Stimulated activated CD4-positive, alpha-beta T cell treated with anti-CD3 and anti-CD28 coated beads, TNF-alpha, amount 100 ng/mL, for 1 hour (primary cell): ENCODE data around the gene SCO2.
"Not testable (repeated sequence)": the region's sequence is repeated elsewhere in the genome, so short reads cannot be mapped to it uniquely, and the experiment has no call there.

Experiments used
- DNase-seq, 3 donors: peaks; one replicate each; pipeline ENCODE4 v3.0.0-alpha.2; 2020; ENCODE audit warnings: low read depth in 3 of 3, low spot score in 1 of 3

Gene SCO2

DNA sequence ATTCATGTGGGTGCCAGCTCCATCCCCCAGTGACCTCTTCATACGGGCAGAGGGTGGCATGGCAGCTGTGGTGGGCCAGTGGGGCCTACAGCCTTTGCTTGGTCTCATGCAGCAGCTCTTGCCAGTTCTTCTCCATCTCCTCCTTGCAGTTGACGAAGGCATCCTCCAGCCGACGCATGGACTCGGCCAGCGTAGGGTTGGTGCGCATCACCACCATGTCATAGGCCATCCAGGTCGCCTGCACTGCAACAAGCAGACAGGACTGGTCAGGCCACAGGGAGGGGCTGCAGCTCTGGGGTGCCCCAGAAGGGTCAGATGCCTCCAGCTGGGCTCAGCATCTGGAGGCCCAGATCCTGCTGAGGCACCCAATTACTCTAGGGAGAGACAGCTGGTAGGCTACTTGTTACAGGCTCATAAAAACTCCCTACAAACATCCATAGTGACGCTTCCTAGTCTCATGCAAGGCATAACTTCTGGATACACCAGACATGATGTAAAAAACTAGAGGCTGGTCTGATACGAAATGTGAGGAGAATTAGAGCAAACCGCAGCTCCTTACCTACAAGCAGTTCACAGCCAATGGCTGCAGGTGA is 25.9 kb upstream of the SCO2 start:
- DNase-seq: no peak

DNA sequence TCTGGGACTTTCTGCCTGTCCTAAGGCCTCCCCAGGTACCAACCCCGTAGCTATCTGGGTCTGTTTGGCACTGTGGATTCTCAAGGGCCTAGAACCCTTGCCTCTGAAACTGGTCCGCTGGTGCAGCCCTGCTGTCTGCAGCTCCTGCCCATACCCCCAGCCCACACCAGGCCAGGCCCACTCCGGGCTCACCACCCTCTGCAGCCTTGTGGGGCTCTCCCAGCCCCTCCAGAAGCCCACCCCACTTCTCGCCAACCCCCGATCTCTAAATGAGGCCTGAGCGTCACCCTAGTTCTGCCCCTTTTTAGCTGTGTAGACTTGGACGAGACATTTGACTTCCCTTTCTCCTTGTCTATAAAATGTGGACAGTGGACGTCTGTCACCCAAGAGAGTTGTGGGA is 25.0 kb upstream of the SCO2 start:
- no peak for DNase-seq

DNA sequence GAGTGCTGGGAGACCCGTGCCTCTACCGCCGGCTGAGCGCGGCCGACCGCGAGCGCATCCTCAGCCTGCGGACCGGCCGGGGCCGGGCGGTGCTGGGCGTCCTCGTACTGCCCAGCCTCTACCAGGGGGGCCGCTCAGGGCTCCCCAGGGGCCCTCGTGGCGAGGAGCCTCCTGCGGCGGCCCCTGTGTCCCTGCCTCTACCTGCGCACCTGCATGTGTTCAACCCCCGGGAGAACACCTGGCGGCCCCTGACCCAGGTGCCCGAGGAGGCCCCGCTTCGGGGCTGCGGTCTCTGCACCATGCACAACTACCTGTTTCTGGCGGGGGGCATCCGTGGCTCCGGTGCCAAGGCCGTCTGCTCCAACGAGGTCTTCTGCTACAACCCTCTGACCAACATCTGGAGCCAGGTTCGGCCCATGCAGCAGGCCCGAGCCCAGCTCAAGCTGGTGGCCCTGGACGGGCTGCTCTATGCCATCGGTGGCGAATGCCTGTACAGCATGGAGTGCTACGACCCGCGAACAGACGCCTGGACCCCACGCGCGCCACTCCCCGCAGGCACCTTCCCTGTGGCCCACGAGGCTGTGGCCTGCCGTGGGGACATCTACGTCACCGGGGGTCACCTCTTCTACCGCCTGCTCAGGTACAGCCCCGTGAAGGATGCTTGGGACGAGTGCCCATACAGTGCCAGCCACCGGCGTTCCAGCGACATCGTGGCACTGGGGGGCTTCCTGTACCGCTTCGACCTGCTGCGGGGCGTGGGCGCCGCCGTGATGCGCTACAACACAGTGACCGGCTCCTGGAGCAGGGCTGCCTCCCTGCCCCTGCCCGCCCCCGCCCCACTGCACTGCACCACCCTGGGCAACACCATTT is 23.8 kb upstream of the SCO2 start:
- no peak for DNase-seq

DNA sequence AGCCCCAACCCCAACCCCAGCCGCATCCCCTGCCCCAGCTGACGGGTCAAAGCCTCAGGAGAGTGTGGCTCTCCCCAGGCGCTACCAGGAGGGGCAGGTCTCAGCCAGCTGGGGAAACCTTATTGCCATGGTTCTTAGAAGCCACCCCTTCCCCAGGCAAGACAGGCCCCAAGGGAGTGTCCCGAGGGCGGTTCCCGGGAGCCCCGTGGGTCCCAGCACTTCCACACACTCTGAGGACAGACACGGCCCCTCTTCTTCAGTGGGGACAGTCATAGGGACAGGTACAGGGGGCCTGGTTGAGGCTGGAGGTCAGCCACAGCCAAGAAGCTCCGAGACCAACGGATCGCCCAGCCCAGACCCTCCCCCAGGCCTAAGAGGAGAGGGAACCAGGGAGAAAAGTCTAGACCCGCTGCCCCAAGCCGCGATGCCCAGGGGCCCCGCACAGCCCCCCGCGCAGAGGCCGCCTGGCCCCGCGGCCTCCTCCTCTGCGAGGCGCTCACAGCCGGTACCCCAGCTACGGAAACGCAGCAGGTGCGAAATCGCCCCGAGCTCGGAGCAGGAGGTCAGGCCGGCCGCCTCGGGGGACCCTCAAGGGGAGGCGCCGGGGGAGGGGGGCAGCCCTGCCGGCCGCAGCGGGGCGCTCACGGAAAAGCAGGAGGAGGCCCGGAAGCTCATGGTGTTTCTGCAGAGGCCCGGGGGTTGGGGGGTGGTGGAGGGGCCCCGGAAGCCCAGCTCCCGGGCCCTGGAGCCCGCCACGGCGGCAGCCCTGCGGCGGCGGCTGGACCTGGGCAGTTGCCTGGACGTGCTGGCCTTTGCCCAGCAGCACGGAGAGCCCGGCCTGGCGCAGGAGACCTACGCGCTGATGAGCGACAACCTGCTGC is 22.9 kb upstream of the SCO2 start:
- DNase-seq: no peak

DNA sequence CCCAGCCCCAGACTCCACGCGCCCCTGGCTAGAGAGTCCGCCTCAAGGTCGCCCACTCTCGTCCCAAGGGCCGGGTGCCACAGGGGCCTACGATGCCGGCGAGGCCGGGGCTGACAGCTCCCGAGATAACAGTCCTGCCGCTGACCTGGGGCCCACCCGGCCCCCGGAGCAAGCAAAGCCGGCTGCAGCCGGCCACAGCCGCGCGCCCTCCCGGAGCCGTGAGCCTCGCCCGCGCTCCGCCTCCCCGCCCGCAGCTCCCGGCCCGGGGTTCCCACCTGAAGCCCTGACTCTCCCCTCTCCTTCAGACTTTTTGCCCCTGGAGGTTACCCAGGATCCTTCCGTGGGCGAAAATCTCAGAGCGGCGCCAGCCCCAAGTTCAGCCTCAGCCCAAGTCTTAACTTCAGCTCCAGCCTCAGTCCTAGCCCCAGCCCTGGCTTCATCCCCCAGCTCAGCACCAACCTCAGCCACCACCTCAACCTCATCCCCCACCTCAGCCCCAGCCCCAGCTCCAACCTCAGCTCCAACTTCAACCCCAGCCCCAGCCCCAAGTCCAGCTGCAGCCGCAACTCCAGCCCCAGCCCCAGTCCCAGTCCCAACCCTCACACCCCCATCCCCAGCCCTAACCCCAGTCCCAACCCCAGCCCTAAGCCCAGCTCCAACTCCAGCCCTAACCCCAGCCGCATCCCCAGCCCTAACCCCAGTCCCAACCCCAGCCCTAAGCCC is 22.0 kb upstream of the SCO2 start:
- no peak for DNase-seq

DNA sequence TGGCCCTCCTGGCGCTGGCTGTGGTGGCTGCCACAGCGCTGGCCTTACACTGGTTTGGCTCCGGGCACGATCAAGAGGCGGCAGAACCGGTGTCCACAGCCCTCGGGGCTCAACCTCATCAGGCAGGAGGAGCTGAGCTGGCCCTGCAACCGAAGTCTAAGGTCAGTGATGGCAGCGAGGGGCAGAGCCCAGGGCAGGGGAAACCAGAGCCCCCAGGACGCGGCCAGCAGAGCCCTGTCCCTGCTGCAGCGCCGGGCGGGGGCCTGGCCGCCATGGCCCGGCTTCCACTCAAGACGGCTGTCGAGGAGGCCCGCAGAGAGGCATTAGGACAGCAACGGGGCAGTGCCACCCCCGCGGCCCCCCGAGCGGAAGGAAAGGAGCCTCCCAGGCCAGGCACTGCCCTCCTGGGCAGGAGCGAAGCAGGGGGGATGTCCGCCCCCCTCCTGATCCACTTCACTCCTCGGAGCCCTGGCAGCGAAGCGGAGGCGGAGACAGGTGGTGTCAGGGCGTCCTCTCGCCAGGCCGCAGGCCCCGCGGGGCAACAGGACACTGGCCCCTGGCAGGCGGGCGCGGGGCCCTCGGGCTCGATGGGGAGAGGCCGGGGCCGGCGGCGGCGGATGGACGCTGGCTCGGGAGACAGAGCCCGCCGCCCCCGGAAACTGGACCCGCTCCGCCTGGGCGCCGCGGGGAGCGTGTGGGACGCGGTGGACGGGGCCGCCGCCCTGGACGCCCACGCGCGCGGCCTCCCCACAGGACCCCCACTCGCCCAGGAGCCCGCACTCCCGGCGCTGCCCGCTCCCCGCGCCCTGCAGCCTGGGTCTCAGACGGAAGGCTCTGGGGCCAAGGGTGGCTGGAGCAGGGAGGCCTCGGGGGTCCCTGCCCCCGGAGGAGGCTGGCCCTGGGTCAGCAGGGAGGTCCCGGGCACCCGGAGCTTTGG is 21.2 kb upstream of the SCO2 start:
- no peak for DNase-seq

DNA sequence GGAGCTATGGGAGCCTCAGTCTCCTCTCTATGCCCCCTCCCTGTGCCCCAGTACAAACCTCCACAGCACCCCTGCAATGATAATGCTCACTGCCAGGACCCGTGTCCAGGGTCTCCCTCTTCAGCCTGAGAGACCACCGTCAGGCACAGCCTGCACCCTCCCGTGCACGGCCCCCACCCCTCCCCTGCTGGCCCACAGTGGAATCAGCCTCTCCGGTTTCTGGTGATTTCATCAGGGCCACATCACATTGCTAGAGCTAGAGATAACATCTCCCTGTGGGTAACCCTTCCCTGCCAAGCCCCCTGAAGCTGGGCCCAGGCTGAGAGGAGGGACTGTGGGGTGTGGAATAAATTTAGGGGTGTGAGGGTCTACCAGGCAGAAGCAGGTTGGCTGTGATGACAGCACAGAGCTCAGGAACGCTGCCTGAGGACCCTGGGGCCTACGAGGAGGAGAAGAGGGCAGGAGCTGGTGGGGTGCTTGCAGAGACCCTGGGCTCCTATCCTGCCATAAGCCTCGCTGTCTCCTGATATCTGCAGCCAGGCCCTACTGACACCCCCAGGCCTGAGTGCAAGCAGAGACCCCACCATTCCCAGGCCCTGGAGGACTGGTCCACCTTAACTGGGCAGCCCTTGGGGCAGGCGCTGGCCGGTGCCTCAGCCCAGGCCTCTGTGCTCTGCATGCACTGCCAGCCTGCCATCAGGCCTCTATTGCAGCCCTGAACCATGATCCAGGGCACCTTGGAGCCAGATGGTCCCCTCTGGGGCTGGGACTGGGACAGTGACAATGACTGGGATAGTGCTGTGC is 20.3 kb upstream of the SCO2 start, which contains the start of gene KLHDC7B:
TSS of gene KLHDC7B (plus strand) at position 378 of the 804 bp plus-strand sequence. CDS start at position 723, 345 bp downstream.
- DNase-seq: no peak

DNA sequence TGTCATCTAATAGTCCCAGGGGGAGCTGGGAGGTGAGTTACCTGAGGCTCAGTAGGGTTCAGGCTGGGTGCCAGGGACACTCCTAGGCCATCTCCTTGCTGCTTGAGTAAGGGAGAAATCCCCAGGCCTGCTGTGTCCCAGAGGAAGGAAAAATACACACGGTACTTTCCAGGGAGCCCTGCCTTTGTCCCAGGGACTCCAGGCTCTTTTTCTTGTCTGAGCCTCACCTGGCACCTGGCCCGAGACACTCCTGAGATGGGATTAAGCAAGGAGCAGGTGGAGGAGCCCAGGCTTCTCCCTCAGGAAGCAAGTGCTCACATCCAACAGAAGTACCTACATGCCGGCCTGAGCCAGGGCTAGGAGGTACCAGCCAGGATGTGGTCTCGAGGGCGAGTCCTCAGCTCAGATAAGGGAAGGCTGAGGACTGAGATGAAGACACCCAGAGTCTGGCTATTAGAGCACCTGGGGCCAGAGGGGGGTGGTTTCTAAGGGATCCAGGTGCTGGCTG is 19.4 kb upstream of the SCO2 start:
- no peak for DNase-seq

DNA sequence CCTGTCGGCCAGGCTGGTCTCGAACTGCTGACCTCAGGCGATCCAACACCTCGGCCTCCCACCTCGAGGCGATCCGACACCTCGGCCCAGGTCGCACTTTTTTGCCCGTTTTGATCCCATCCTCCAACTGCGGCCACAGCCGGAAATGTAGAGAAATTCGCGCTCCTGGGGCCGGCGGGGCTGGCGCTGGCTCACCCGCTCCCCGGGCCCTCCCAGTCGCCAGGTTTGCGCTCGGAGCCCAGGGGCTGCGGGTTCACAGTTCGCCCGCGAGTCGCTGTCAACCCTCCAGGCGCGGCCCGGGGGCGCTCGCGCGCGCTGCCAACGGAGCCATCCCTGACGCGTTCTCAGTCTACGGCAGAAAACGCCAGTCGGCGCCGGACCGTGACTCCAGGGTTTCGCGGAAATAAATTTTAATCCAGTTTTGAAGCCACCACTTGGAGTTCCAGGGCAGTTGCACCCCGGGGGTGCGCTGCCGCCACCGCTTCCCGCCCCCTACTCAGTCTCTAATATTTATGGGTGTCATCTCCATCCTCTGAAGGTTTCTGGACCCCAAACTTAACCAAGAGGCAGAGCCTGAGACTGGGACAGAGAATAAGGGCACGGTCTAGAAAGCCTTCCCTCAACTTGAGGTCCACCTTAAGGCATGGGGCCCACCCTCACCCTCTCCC is 18.8 kb upstream of the SCO2 start:
- peak in 2 of 3 donors; percentile 65 to 73 for DNase-seq

DNA sequence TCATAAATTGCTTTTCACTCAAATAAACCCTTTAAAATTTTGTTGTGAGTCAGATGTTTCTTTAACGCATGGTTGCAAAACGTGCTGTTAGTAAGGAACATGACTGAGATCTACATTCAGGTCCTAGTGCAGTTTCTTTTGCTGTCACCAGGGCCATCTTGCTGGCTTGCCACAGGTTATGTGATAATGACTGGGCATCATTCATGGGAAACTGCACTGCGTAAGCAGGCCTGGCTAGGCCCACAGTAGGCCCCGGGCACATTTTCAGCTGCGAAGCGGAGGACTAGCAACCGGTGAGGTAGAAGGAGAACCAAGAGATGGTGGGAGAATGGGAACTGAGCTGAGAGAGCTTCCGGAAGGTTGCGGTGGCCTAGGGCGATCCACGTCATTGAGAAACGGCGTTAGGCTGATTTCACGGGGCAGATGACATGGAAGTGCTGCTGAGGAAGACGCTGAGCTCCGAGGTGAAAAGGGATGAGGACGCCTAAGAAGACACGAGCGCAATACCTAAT is 17.1 kb upstream of the SCO2 start:
- no peak for DNase-seq

DNA sequence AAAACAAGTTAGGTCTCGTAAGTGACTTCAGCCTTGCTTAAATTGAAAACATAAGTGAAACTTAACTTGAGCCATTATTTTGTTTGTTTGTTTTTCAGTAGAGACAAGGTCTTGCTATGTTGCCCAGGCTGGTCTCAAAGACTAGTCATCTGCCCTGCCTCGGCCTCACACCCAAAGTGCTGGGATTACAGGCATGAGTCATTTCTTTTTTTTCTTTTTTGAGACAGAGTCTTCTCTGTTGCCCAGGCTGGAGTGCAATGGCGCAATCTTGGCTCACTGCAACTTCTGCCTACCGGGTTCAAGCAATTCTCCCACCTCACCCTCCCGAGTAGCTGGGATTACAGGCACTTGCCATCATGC is 16.2 kb upstream of the SCO2 start:
- DNase-seq: not testable (repeated sequence)

DNA sequence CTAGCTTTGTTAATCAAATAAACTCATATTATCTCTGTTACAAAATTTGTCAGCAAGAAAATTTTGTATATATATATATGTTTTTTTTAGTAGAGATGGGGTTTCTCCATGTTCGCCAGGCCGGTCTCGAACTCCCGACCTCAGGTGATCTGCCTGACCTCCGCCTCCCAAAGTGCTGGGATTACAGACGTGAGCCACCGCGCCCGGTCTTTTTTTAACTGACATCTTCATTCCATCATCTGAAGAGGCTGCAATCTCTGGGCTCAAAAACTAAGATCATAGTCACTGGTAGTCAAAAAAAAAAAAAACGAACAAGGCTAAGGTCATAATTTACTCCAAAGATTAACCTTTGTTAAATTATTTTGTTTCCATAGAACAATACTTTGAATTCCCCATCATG is 15.0 kb upstream of the SCO2 start:
- DNase-seq: no peak

DNA sequence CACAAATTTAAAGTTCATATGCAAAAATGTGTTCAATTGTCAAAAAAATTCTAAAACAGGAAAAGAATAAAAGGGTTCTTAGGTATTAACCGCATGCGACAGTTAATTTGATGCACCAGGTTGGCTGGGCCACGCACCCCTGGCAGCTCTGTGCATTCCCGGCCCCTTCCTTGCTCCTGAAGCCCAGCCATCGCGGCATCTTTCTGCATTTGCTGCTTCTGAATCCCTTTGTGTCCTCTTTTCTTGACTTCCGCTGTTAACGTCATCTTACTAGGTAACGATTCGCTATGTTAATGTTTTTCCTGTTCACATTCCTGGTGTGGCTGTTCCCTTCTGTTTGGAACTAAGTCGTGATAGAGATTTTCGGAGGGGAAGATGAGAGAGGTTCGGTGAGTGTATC is 12.4 kb upstream of the SCO2 start:
- no peak for DNase-seq

DNA sequence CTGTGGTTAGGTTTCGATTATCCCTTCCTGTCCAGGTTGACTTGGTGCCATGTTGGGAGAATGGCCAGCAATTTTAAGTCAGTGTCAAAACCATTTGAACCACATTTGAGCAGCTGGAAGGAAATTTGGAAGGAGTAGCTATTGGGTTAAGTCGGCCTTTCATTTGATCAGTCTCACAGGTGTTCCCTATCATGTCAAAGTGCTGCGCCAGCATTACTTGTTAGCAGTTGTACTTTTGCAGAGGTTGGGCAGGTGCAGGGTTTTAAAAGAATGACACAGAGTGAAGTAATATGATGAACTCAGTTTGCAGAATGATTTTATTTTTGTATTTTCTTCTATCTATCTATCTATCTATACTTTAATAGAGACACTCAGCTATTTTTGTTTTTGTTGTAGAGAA is 10.8 kb upstream of the SCO2 start:
- no peak for DNase-seq

DNA sequence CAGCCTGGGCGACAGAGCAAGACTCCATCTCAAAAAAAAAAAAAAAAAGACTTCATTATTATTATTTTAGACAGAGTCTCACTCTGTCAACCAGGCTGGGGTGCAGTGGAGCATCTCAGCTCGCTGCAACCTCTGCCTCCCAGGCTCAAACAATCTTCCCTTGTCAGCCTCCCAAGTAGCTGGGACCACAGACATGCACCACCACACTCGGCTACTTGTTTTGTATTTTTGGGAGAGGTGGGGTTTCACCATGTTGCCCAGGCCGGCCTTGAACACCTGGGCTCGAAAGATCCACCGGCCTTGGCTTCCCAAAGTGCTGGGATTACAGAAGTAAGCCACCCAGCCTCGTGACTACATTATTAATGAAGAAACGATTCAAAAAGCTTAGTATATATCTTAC is 9.7 kb upstream of the SCO2 start:
- no peak for DNase-seq

DNA sequence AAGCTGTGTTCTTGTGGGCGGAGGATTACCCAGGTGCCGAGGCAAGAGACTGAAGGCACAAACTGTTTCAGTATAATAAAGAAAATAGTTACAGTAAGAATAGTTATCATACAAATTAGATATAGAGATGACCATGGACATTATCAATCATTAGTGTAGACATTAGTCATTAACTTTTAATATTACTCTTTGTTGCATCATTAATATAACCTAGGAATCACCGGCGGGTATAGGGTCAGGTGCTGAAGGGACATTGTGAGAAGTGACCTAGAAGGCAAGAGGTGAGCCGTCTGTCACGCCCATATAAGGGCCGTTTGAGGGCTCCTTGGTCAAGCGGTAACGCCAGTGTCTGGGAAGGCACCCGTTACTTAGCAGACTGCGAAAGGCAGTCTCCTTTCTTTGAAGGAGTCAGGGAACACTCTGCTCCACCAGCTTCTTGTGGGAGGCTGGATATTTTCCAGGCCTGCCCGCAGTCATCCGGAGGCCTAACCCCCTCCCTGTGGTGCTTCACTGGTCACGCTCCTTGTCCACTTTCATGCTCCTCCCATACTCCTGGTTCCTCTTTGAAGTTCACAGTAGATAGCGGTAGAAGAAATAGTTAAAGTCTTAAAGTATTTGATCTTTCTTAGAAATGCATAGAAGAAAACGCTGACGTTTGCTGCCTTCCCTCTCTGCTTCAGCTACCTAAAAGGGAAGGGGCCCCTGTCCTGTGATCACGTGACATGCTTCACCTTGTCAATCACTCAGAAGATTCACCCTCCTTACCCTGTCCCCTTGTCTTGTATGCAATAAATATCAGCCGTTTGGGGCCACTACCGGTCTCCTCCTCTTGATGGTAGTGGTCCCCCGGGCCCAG is 8.7 kb upstream of the SCO2 start:
- not testable (repeated sequence) for DNase-seq
